Gastrocnemius medialis (tissue), 4 donors: ENCODE data around the gene ARG2.

Experiments
- POLR2A ChIP-seq, 2 donors: fragments of 450-650 bp; IDR thresholded peaks; one replicate each; pipeline ENCODE4 v1.6.1; 2017; ENCODE audit warnings: antibody characterized with exemption in 2 of 2, mild to moderate bottlenecking in 2 of 2, moderate library complexity in 2 of 2
- TF ChIP-seq, protein P1 (sequence below), 5 experiments: fragments of 450-650 bp in 3 of 5; fragments of 200-600 bp in 2 of 5; sonication (generic) in 2 of 5; IDR thresholded peaks in 4 of 5; conservative IDR thresholded peaks in 1 of 5; 1 replicate in 4 of 5; 2 replicates in 1 of 5; pipeline ENCODE4 v1.5.1; 2016 to 2019; ENCODE audit warnings: antibody characterized with exemption in 5 of 5, mild to moderate bottlenecking in 3 of 5, moderate library complexity in 3 of 5

DNA sequence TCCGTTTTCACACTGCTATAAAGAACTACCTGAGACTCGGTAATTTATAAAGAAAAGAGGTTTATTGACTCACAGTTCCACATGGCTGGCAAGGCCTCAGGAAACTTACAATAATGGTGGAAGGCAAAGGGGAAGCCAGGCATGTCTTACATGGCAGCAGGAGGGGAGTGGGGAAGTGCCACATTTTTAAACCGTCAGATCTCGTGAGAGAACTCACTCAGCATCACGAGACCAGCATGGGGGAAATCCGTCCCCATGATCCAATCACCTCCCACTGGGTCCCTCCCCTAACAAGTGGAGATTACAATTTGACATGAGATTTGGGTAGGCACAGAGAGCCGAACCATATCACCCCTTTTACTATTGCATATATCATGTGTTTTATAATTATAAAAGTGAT lies 17.6 kb upstream of the ARG2 start:
- TF ChIP-seq, protein P1, sequence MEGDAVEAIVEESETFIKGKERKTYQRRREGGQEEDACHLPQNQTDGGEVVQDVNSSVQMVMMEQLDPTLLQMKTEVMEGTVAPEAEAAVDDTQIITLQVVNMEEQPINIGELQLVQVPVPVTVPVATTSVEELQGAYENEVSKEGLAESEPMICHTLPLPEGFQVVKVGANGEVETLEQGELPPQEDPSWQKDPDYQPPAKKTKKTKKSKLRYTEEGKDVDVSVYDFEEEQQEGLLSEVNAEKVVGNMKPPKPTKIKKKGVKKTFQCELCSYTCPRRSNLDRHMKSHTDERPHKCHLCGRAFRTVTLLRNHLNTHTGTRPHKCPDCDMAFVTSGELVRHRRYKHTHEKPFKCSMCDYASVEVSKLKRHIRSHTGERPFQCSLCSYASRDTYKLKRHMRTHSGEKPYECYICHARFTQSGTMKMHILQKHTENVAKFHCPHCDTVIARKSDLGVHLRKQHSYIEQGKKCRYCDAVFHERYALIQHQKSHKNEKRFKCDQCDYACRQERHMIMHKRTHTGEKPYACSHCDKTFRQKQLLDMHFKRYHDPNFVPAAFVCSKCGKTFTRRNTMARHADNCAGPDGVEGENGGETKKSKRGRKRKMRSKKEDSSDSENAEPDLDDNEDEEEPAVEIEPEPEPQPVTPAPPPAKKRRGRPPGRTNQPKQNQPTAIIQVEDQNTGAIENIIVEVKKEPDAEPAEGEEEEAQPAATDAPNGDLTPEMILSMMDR (IDR thresholded peaks at IDR 0.05 in 4 of 5, conservative IDR thresholded peaks at IDR 0.05 in 1 of 5) = no peak
- TF ChIP-seq POLR2A (IDR thresholded peaks at IDR 0.05) = no peak
